Measurements from ENCODE around the gene CRAMP1. TPM values are rescaled to one million over a fixed set of nuclear protein-coding genes. Genes with fewer than 3 reads are reported as not detected.

CRAMP1 gene
- total and polyA plus RNA-seq, 2 donors (not counting 3 experiments of a cell fraction or from before 2014, with no cell fraction given): 21.5 to 30.8 TPM

GRCh38 chr16:1642148-1642547 lies 30.0 kb downstream of the CRAMP1 start:
- Histone ChIP-seq H3K36me3 (ENCODE audit: control insufficient read depth in 2 of 2, extremely low read depth in 1 of 2, insufficient read depth in 2 of 2, low read length in 2 of 2) (peaks cover 19 to 52% of the 10 kb centered on the region in 2 experiments), H3K4me3 (replicated peaks in 1 of 3; ENCODE audit: insufficient read depth in 1 of 3, low read depth in 1 of 3, low read length in 3 of 3) (no peak overlapping the region), H3K9me1 (replicated peaks; ENCODE audit: control insufficient read depth, extremely low read depth, insufficient read depth, low read length) (no peaks in the 10 kb centered on the region), H3K4me2 (ENCODE audit: insufficient read depth, low read length) (no peak overlapping the region), H3K9ac (replicated peaks; ENCODE audit: extremely low read depth, insufficient read depth, low read length) (no peak overlapping the region), H3K79me2 (ENCODE audit: control insufficient read depth, insufficient read depth, low read length) (peaks cover 7% of the 10 kb centered on the region), H3K27ac (ENCODE audit: insufficient read depth, low read depth, low read length) (no peak overlapping the region), H3K27me3 (ENCODE audit: control insufficient read depth in 2 of 2, insufficient read depth in 2 of 2, low read length in 2 of 2) (no peaks in the 10 kb centered on the region), H3K9me3 (replicated peaks; ENCODE audit: control insufficient read depth, insufficient read depth, low read length) (no peaks in the 10 kb centered on the region), H2AFZ (ENCODE audit: low read depth, low read length) (no peak overlapping the region), H3K4me1 (ENCODE audit: control insufficient read depth, extremely low read depth, insufficient read depth, low read length) (peaks cover 13% of the 10 kb centered on the region), H4K20me1 (replicated peaks; ENCODE audit: control insufficient read depth, extremely low read depth, insufficient read depth, low read length) (no peaks in the 10 kb centered on the region)
- ChIA-PET POLR2A (no interaction called here), CTCF (no interaction called here)
- no peak for DNase-seq (ENCODE audit: low read depth, low spot score)
- dilution Hi-C loops (cut with MboI; ENCODE audit: extremely low pct_ligation_motif_present, low sequenced_read_pairs) (no loop called here), intact Hi-C loops (cut with micrococcal nuclease) (no loop called here)
- FAIRE-seq: no peak
- BruUV-seq (replicated peaks): no TSS peak
- TF ChIP-seq EZH2 (IDR thresholded peaks at IDR 0.05; ENCODE audit: borderline replicate concordance, low read depth, low read length, severe bottlenecking) (no peak), POLR2A (IDR thresholded peaks at IDR 0.05; ENCODE audit: low read depth, low read length) (no peak), POLR2AphosphoS5 (IDR thresholded peaks at IDR 0.05; ENCODE audit: insufficient read depth, low read depth, low read length) (no peak), JUN (IDR thresholded peaks at IDR 0.05; ENCODE audit: borderline replicate concordance, insufficient read depth, insufficient read length, low read depth) (no peak), MYC (IDR thresholded peaks at IDR 0.05; ENCODE audit: low read depth, low read length) (no peak), CTCF (IDR thresholded peaks at IDR 0.05; ENCODE audit: extremely low read depth in 1 of 2, insufficient read depth in 1 of 2, low read depth in 1 of 2, low read length in 2 of 2) (no peak)

DNA sequence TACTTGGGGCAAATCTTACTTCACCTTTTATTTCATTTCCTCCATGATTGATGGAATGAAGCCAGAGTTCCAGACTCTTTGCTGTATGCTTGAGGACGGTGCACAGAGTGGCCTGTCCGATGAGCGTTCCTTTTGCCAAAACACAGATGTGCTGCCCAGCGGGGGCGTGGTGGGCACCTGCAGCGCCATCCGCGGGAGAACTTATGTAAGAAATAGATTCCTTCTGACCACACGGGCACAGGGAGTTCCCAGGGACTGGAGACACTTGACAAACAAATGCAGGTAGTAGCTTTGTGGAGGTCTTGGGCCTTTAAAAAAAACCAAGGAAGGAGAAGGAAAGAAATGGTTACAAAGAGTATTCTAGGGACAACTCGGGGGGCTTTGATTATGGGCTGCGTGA lies 30.6 kb downstream of the CRAMP1 start:
- no peak for DNase-seq (ENCODE audit: low read depth, low spot score)
- peaks cover 19 to 46% of the 10 kb centered on the region in 2 experiments for H3K36me3 ChIP-seq (ENCODE audit: control insufficient read depth in 2 of 2, extremely low read depth in 1 of 2, insufficient read depth in 2 of 2, low read length in 2 of 2)
- no peaks in the 10 kb centered on the region for H4K20me1 ChIP-seq (replicated peaks; ENCODE audit: control insufficient read depth, extremely low read depth, insufficient read depth, low read length)
- POLR2A ChIA-PET: no interaction called here
- H3K4me1 ChIP-seq (ENCODE audit: control insufficient read depth, extremely low read depth, insufficient read depth, low read length): peaks cover 13% of the 10 kb centered on the region
- H3K4me3 ChIP-seq (replicated peaks in 1 of 3; ENCODE audit: insufficient read depth in 1 of 3, low read depth in 1 of 3, low read length in 3 of 3): no peak overlapping the region
- CTCF ChIA-PET: no interaction called here
- dilution Hi-C loops (cut with MboI; ENCODE audit: extremely low pct_ligation_motif_present, low sequenced_read_pairs): no loop called here
- H3K9ac ChIP-seq (replicated peaks; ENCODE audit: extremely low read depth, insufficient read depth, low read length): no peak overlapping the region
- FAIRE-seq: no peak
- H3K79me2 ChIP-seq (ENCODE audit: control insufficient read depth, insufficient read depth, low read length): peaks cover 7% of the 10 kb centered on the region
- H2AFZ ChIP-seq (ENCODE audit: low read depth, low read length): no peak overlapping the region
- BruUV-seq (replicated peaks): no TSS peak
- no peaks in the 10 kb centered on the region for H3K9me1 ChIP-seq (replicated peaks; ENCODE audit: control insufficient read depth, extremely low read depth, insufficient read depth, low read length)
- H3K4me2 ChIP-seq (ENCODE audit: insufficient read depth, low read length): no peak overlapping the region
- no peaks in the 10 kb centered on the region for H3K9me3 ChIP-seq (replicated peaks; ENCODE audit: control insufficient read depth, insufficient read depth, low read length)
- TF ChIP-seq EZH2 (IDR thresholded peaks at IDR 0.05; ENCODE audit: borderline replicate concordance, low read depth, low read length, severe bottlenecking) (no peak), GATA2 (IDR thresholded peaks at IDR 0.05; ENCODE audit: insufficient read depth, insufficient read length, low read depth, low read length) (no peak), POLR2AphosphoS5 (IDR thresholded peaks at IDR 0.05; ENCODE audit: insufficient read depth, low read depth, low read length) (no peak)
- no peaks in the 10 kb centered on the region for H3K27me3 ChIP-seq (ENCODE audit: control insufficient read depth in 2 of 2, insufficient read depth in 2 of 2, low read length in 2 of 2)
- intact Hi-C loops (cut with micrococcal nuclease): no loop called here
- H3K27ac ChIP-seq (ENCODE audit: insufficient read depth, low read depth, low read length): no peak overlapping the region
